Stimulated activated CD8-positive, alpha-beta memory T cell treated with anti-CD3 and anti-CD28 coated beads, Interleukin-4, amount 100 ng/mL, for 48 hours (primary cell): ENCODE results near the gene GRIN2D.

Source experiments
- DNase-seq: peaks from one replicate; pipeline ENCODE4 v3.0.0-alpha.2; 2020

GRIN2D gene

DNA sequence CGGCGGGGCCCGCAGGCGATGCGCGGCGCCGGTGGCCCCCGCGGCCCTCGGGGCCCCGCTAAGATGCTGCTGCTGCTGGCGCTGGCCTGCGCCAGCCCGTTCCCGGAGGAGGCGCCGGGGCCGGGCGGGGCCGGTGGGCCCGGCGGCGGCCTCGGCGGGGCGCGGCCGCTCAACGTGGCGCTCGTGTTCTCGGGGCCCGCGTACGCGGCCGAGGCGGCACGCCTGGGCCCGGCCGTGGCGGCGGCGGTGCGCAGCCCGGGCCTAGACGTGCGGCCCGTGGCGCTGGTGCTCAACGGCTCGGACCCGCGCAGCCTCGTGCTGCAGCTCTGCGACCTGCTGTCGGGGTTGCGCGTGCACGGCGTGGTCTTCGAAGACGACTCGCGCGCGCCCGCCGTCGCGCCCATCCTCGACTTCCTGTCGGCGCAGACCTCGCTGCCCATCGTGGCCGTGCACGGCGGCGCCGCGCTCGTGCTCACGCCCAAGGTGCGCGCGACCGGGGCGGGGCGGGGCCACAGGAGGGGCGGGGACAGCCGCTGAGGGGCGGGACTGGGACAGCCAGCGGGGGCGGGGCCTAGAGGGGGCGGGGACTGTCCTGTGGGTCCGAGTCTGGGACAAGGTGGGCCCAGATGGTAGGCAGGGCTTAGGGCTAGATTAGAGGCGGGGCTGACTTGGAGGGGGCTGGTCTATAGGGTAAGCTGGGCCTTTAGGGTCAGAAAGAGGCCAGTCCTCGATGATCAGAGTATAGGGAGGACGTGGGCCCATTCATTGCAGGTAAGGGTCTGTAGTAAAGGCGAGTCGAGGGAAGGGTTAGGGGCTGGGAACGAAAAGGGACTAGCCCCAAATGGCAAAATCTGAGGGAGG, 5.1 kb downstream of the GRIN2D start:
- DNase-seq, result peak; percentile 93

DNA sequence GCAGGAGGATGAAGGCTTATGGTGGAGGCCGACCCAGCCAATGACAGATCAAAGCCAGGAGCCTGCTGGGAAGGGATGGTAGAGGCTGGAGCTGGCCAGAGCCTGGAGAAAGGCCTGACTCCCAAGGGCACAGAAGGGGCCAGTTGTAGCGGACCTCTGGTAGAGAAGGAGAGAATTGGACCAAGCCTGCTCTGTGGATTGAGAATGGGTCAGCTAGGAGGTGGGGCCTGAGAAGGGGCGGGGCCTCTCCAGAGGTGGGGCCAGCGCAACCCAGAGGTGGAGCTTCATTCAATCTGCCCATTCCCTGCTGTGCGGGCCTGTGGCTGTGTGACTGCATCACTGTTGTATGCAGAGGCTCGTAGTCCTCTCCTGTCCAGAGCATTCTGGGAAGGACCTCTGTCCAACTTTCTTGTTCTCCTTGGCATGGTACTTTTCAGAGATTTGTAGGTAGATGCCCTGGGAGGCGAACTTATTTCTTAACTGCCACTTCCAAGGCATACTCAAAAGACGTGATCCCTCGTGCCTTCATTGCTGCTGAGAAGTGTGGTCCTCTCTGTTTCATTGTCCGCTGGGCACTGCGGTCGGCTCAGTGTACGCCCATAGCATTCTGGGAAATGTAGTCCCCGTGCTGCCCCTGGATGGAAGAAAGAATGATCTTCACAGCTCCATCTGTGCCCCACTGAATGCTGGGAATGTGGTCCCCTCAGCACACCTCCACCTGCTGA, 6.7 kb downstream of the GRIN2D start:
- DNase-seq, result peak; percentile 68

DNA sequence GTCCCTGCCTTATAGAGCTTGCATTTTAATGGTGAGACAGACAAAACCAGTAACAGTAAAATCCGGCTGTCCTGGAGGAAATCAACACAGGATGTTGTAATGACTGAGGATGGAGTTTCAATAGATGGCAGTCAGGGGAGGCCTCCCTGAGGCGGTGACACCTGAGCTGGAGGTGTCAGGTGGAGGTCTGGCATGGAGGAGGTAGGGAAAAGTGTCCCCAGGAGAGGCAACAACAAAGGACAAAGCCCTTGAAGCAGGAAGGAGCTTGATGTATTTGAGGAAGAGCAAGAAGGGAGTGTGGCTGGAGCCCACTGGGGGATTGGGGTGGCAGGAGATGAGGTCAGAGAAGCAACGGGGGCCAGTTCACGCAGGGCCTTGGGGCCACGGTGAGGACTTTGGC, 7.8 kb downstream of the GRIN2D start:
- no peak for DNase-seq

DNA sequence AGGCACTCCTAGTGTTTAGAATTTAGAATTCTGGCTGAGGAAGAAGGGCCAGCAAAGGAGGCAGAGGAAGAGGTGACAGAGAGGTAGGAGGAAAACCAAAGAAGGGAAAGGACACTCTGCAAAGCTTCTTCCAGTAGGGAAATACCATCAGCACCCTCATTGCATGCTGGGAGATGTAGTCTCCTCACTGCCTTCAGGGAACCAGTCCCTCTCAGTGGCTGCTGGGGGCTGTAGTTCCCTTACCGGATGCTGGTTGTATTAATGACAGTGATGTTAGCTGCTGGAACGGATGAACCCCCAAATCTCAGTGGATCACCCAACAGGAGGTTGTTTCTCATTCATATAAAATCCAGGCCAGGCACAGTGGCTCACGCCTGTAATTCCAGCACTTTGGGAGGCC, 10.1 kb downstream of the GRIN2D start:
- DNase-seq, result peak; percentile 62

DNA sequence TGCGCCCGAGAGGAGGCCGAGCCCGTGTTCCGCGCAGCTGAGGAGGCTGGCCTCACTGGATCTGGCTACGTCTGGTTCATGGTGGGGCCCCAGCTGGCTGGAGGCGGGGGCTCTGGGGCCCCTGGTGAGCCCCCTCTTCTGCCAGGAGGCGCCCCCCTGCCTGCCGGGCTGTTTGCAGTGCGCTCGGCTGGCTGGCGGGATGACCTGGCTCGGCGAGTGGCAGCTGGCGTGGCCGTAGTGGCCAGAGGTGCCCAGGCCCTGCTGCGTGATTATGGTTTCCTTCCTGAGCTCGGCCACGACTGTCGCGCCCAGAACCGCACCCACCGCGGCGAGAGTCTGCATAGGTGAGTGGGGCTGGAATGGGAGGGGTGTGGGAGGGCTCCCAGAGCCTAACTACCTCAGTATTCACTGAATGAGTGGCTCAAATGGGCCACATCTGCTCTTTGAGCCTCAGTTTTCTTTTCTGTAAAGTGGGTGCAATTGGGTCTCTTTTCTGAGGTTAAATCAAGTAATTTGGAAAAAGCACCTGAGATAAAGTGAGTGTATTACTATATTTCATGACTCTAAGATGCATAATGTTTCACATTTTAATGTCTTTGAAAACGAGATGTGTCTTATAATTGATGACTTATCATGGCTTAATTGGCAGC, 11.7 kb downstream of the GRIN2D start:
- no peak for DNase-seq

DNA sequence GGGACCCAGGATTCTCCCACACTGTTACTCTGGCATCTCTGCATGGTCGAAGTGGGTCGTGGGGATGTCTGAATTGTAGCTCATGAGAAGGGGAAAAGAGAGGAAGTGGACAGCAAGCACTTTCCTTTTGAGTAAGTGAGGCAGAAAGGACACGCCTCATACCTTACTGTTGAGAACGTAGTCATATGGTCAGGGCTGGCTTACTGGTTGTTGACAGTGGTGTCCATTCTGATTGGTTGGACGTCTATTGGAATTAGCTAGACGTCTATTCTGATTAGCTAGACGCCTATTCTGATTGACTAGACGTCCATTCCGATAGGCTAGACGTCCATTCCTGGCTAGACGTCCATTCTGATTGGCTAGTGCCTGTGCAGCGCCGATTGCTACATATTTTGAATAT, 12.4 kb downstream of the GRIN2D start:
- DNase-seq, result no peak

DNA sequence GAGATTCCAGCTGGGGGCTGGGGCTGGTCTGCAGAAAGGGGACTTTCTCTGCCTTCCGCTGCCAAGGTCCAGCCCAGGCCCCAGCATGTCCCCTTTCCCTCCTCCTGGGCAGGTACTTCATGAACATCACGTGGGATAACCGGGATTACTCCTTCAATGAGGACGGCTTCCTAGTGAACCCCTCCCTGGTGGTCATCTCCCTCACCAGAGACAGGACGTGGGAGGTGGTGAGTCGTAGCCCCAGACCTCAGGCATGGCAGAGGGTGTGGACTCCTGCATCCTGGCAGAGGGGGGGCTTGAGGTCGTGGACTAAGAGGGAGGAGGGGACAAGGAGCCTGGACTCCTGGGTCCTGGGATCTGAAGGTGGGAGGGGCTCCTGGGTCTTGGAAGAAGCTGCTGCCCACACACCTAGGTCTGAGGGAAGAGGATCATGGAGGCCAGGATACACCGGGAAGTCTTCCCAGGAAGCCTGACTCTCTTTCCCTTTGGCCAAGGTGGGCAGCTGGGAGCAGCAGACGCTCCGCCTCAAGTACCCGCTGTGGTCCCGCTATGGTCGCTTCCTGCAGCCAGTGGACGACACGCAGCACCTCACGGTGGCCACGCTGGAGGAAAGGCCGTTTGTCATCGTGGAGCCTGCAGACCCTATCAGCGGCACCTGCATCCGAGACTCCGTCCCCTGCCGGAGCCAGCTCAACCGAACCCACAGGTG, 20.6 kb downstream of the GRIN2D start:
- DNase-seq, result no peak

DNA sequence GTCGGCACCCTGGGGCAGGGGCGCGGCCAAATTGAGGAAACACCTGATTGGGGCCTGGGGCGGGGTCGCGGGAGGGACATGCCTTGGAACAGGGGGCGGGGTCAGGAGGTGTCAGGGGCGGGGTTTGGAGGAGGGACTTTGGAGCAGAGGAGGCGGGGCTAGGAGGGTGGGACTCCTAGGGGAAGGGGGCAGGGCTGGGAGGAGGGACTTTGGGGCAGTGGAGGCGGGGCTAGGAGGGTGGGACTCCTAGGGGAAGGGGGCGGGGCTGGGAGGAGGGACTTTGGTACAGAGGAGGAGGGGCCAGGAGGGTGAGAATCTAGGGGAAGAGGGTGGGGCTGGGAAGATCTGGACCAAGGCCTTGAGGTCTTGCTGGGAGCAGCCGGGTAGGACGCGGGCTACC, 21.9 kb downstream of the GRIN2D start:
- DNase-seq, result peak; percentile 88

DNA sequence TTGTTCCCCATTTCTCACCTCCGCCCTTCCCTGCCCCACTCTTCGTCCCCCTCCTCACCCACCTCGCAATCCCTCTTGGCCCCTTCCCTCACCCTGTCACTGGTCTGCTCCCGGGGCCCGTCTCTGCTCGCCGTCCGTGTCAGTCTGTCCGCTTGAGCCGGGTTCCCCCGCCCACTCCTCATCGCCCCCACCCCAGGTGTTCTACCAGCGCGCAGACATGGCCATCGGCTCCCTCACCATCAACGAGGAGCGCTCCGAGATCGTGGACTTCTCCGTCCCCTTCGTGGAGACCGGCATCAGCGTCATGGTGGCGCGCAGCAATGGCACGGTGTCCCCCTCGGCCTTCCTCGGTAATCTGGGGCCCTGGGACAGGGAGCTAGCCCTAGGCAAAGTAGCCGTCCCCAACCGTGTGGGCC, 22.3 kb downstream of the GRIN2D start:
- DNase-seq, result no peak

DNA sequence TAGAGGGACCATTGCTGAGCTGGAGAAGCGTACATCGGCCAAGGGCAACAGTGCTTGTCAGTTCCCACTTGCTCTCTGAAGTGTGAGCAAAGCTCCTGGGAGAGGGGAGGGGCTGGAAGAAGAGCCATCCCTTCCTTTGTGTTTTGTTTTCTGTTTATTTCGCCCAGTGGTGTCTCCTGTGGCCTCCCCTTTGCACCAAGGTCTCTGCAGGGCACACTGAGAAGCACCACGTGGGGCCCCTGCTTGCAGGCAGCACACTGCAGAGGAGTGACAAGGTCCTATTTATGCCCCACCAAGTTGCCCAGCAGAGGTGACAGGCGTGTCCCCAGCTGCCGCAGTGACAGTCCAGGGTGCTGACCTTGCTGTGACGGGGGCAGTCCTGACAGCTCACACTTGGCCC, 24.0 kb downstream of the GRIN2D start:
- DNase-seq, result no peak

DNA sequence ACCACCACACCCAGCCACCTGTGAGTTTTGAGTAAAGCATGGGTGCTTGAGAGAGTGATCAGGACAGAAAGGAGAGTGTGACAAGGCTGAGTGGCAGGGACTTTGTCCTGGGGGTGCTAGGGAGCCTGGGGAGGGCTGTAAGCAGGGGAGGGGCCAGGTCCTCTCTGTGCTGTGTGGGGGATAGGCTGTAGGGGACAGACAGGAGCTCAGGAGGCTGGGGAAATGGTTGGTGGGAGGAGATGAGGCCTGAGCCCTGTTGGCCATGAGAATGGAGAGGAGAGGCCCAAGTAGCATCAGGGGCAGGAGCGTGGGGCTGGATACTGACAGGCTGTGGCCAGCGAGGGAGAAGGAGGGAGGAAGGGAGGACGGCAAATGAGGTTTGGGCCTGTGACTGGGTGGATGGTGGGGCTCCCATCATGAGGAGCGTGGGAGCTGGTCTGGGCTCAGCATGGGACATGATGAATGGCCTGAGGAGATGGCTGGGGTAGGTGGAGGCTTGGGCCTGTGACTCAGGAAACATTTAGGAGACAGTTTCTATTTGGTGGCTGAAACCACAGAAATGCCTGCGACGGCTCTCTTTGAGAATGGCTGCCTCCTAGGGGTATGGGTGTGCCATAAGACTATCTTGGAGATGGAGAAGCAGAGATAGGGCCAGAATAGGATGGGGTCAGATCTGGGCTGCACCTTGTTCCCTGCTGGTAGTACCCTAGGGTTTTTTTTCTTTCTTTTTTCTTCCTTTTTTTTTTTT, 25.0 kb downstream of the GRIN2D start:
- DNase-seq, result no peak

DNA sequence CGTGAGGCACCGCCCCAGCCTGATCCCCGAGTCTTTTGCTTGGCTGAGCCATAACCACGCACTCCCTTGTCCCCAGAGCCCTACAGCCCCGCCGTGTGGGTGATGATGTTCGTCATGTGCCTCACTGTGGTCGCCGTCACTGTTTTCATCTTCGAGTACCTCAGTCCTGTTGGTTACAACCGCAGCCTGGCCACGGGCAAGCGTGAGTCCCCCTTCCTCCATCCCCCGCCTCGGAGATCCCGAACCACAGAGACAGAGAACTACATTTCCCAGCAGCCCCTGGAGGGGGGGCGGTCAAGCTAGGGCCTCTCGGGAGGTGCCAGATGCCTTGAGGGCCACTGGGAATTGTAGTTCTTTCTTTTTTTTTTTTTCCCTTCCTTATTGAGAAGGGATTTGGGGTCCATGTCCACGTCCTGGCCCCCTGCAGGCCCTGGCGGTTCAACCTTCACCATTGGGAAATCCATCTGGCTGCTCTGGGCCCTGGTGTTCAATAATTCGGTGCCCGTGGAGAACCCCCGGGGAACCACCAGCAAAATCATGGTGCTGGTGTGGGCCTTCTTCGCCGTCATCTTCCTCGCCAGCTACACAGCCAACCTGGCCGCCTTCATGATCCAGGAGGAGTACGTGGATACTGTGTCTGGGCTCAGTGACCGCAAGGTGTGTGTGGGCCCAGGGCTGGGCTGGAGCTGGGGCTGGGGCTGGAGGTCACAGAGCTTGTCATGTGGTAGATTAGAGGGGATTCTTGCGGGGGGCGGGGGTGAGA, 25.9 kb downstream of the GRIN2D start:
- DNase-seq, result peak; percentile 86

DNA sequence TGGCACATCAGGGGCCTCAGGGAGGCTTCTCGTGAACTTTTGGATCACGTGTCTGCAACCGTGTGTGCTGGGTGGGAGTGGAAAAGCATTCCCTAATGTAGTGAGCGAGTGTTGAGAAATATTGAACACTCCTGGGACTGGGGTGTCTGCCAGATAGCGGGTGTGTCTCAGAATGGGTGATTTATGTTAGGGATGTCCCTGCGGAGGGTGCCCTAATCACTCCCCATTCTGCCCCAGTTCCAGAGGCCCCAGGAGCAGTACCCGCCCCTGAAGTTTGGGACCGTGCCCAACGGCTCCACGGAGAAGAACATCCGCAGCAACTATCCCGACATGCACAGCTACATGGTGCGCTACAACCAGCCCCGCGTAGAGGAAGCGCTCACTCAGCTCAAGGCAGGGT, 28.1 kb downstream of the GRIN2D start:
- DNase-seq, result no peak

DNA sequence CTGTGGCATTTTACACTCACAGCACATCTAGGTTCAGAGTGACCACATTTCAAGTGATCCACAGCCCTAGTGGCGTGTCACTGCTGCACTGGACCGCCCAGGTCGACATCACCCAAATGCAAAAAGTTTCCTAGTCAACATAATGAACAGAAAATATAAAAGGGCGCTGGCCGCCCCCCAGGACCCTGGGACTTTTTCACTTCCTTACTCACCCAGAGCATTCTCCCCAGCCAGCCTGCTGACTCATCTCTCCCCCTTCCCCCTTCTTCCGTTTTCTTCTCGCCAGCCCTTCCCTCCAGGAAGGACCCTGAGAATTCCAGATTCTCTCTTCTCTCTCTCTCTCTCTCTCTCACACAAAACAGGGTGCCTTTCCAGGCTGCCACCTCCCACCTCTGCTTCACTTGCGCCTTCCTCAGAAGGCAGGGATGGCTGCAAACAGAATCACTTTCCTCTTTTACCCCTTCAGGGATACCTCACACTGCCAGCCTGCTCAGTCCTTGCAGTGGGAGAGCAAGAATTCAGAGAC, 31.3 kb downstream of the GRIN2D start:
- DNase-seq, result no peak

DNA sequence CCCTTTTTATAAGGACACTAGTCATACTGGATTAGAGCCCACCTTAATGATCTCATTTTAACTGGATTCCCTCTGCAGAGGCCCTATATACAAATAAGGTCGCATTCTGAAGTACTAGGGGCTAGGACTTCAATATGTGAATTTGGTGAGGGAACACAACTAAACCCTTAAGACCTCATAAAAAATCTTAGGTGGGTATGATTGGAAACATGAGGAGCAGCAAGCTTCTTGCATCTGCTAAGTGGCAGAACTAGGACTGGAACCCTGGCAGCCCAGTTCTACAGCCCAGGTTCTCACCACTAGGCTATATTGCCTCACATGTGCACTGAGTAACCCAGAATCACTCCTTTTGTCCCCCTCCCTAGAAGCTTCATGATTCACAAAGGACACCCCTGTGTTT, 35.2 kb downstream of the GRIN2D start:
- DNase-seq, result no peak

DNA sequence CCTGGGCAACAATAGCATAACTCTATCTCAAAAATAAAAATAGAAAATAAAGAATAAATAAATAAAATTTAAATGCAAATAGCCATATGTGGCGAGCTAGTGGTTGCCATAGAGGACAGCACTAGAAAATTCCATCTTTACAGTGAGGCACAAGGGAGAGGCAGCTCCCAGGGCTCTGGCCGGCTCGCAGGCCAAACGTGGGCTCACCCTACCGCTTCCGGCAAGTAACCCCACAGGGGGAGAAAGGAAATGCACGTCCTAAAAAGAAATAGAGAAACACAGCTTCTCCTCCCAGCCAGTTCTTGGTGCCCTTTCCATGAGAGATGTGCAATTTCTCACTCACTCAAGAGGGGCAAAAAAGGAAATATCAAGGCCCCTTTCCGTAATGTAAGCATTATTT, 39.9 kb downstream of the GRIN2D start:
- DNase-seq, result no peak

DNA sequence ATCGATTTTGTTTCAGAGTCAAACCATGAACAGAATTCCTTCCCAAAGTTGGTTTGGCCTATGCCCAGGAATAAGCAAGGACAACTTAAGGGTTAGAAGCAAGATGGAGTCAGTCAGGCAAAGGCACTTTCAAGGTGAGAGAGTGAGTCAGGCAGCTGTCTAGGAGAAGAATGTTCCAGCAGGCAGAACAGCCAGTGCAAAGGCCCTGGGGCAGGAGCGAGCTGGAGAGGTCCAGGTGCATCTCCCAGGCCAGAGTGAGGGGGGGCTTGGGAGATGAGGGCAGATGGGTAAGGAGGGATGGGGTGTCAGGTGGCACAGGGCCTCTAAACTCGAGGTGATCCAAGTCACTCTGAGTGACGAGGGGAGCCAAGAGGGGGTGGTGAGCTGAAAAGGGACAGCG, 43.1 kb downstream of the GRIN2D start:
- DNase-seq, result no peak

DNA sequence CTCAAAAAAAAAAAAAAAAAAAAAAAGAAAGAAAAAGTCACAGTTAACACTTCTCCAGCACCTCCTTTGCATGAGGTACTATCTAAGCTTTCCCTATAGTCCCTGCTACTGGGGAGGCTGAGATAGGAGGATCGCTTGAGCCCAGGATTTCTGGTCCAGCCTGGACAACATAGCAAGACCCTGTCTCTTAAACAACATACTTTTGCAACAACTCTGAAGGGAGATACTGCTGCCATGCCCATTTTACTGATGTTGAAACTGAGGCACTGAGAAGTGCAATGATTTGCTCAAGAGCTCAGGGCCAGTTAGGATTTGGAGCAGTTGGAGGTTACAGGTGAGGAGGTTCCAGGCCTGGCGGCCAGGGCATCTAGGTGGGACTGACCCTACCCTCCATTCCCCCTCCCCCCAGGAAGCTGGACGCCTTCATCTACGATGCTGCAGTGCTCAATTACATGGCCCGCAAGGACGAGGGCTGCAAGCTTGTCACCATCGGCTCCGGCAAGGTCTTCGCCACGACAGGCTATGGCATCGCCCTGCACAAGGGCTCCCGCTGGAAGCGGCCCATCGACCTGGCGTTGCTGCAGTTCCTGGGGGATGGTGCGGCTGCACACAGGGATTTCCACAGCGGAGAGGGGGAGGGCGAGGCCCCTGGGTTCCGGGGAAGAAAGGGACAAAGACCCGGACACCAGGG, 48.0 kb downstream of the GRIN2D start:
- no peak for DNase-seq

DNA sequence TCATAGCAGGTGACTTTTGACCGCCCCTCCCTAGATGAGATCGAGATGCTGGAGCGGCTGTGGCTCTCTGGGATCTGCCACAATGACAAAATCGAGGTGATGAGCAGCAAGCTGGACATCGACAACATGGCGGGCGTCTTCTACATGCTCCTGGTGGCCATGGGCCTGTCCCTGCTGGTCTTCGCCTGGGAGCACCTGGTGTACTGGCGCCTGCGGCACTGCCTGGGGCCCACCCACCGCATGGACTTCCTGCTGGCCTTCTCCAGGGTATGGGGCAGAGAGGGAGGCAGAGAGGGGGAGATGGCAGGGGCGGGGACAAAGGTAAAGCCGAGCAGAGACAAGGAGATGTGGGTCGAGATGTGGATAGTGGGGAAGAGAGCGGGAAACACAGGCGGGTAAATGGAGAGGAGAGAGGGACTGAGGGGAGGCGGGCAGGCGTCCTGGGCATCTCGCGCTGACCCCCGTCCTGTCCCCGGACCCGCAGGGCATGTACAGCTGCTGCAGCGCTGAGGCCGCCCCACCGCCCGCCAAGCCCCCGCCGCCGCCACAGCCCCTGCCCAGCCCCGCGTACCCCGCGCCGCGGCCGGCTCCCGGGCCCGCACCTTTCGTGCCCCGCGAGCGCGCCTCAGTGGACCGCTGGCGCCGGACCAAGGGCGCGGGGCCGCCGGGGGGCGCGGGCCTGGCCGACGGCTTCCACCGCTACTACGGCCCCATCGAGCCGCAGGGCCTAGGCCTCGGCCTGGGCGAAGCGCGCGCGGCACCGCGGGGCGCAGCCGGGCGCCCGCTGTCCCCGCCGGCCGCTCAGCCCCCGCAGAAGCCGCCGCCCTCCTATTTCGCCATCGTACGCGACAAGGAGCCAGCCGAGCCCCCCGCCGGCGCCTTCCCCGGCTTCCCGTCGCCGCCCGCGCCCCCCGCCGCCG, 48.9 kb downstream of the GRIN2D start:
- no peak for DNase-seq

DNA sequence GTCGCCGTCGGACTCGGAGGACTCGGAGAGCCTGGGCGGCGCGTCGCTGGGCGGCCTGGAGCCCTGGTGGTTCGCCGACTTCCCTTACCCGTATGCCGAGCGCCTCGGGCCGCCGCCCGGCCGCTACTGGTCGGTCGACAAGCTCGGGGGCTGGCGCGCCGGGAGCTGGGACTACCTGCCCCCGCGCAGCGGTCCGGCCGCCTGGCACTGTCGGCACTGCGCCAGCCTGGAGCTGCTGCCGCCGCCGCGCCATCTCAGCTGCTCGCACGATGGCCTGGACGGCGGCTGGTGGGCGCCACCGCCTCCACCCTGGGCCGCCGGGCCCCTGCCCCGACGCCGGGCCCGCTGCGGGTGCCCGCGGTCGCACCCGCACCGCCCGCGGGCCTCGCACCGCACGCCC, 49.8 kb downstream of the GRIN2D start:
- no peak for DNase-seq
